Endodermal cell (in vitro differentiated cells): ENCODE data around the gene TAF8. TPM values are rescaled to one million over a fixed set of nuclear protein-coding genes. Genes with fewer than 3 reads are reported as not detected.

Experiments used
- DNase-seq: peaks from one replicate; pipeline ENCODE4 v3.0.0-alpha.2; 2017
- H3K27ac ChIP-seq: 2 replicates; pipeline ENCODE4 v1.5.1; 2013; ENCODE audit warnings: mild to moderate bottlenecking, low read depth, low read length, moderate library complexity
- H3K27me3 ChIP-seq: 2 replicates; pipeline ENCODE4 v1.6.1; 2013; ENCODE audit warnings: mild to moderate bottlenecking, low read length, moderate library complexity; ENCODE audit not compliant: insufficient read depth, control insufficient read depth, poor library complexity, severe bottlenecking
- H3K36me3 ChIP-seq: 2 replicates; pipeline ENCODE4 v1.7.0; 2013; ENCODE audit warnings: mild to moderate bottlenecking, low read length, moderate library complexity; ENCODE audit not compliant: control insufficient read depth, insufficient read depth
- H3K4me1 ChIP-seq: one replicate; pipeline ENCODE4 v1.7.0; 2013; ENCODE audit warnings: low read length; ENCODE audit not compliant: control insufficient read depth, insufficient read depth
- H3K4me3 ChIP-seq: 2 replicates; pipeline ENCODE4 v1.5.1; 2013; ENCODE audit warnings: mild to moderate bottlenecking, low read length, moderate library complexity
- H3K9ac ChIP-seq: 2 replicates; pipeline ENCODE4 v1.6.1; 2013; ENCODE audit warnings: mild to moderate bottlenecking, low read length, moderate library complexity; ENCODE audit not compliant: poor library complexity, severe bottlenecking; ENCODE audit errors: extremely low read depth
- H3K9me3 ChIP-seq: 2 replicates; pipeline ENCODE4 v1.6.1; 2013; ENCODE audit warnings: mild to moderate bottlenecking, low read length, moderate library complexity; ENCODE audit not compliant: control insufficient read depth
- H3K27ac Mint-ChIP-seq: 2 replicates; pipeline ENCODE4 v1.8.0; 2020; ENCODE audit warnings: mixed read lengths
- H3K27me3 Mint-ChIP-seq: 2 replicates; pipeline ENCODE4 v1.8.0; 2021; ENCODE audit warnings: mild to moderate bottlenecking, mixed read lengths; ENCODE audit not compliant: insufficient read depth
- H3K36me3 Mint-ChIP-seq: 2 replicates; pipeline ENCODE4 v1.8.0; 2020; ENCODE audit warnings: low read depth, mixed read lengths
- H3K4me1 Mint-ChIP-seq: 2 replicates; pipeline ENCODE4 v1.8.0; 2020; ENCODE audit warnings: mixed read lengths
- H3K4me3 Mint-ChIP-seq: 2 replicates; pipeline ENCODE4 v1.8.0; 2020; ENCODE audit warnings: mild to moderate bottlenecking, moderate library complexity, mixed read lengths
- H3K9me3 Mint-ChIP-seq: 2 replicates; pipeline ENCODE4 v1.8.0; 2020; ENCODE audit warnings: mild to moderate bottlenecking, mixed read lengths
- CTCF ChIP-seq: fragments of 200-600 bp; sonication (generic); conservative IDR thresholded peaks from 2 replicates; pipeline ENCODE4 v1.5.0; 2021; ENCODE audit warnings: antibody characterized with exemption, mild to moderate bottlenecking
- WGBS, 2 experiments: methylation state at CpG; one replicate each; pipeline versions ENCODE4 v1.1.5 to v1.1.7; 2013; ENCODE audit warnings: missing lambda C conversion rate in 2 of 2, mixed read lengths in 1 of 2; ENCODE audit not compliant: insufficient coverage in 1 of 2, insufficient read length in 1 of 2; 5-methylcytosine and 5-hydroxymethylcytosine counted together
- total RNA-seq, 2 donors: library from RNA; stranded (reverse); fragmentation: NEBNext Ultra II Directional in 1 of 2; extraction: Animal tissue kit (Norgen Biotek cat#: 25700) in 1 of 2; gene quantifications; 2 replicates in 1 of 2; 3 replicates in 1 of 2; pipeline ENCODE4 v1.2.1, GENCODE V29; 2021

The TAF8 gene
- total RNA-seq, 2 donors from 2014 or later: 27.9 to 31.0 TPM

- Histone ChIP-seq H3K27me3 (no peaks in the 10 kb centered on the region), H3K4me1 (peaks cover 22% of the 10 kb centered on the region), H3K9me3 (no peaks in the 10 kb centered on the region), H3K4me3 (no peak overlapping the region), H3K9ac (no peak overlapping the region), H3K36me3 (no peaks in the 10 kb centered on the region), H3K27ac (no peak overlapping the region)
- Mint-ChIP-seq H3K9me3 (no peaks in the 10 kb centered on the region), H3K27ac (no peak overlapping the region), H3K4me3 (no peak overlapping the region), H3K36me3 (peaks cover 33% of the 10 kb centered on the region), H3K4me1 (peaks cover 28% of the 10 kb centered on the region), H3K27me3 (no peaks in the 10 kb centered on the region)
- TF ChIP-seq CTCF: no peak
- WGBS, 2 experiments: 89 to 91% methylated on average over 4 of the region's 4 CpGs
- DNase-seq: no peak
Measured at GRCh38 chr6:42133926-42134325, 83.6 kb downstream of the TAF8 start.

- no peak overlapping the region for H3K9ac ChIP-seq
- no peaks in the 10 kb centered on the region for H3K27me3 ChIP-seq
- H3K36me3 ChIP-seq: no peaks in the 10 kb centered on the region
- Mint-ChIP-seq H3K36me3 (peaks cover 27% of the 10 kb centered on the region), H3K4me3 (no peak overlapping the region), H3K27ac (no peak overlapping the region), H3K27me3 (no peaks in the 10 kb centered on the region), H3K9me3 (no peaks in the 10 kb centered on the region), H3K4me1 (peaks cover 40% of the 10 kb centered on the region)
- no peaks in the 10 kb centered on the region for H3K9me3 ChIP-seq
- no peak overlapping the region for H3K4me3 ChIP-seq
- 83 to 89% methylated on average over 6 to 12 of the region's 12 CpGs for WGBS, 2 experiments
- no peak for DNase-seq
- TF ChIP-seq CTCF: no peak
- H3K4me1 ChIP-seq: peaks cover 24% of the 10 kb centered on the region
- no peak overlapping the region for H3K27ac ChIP-seq
Measured at GRCh38 chr6:42135161-42135560, 84.8 kb downstream of the TAF8 start.

GRCh38 chr6:42135722-42136121, 85.4 kb downstream of the TAF8 start:
- no peak overlapping the region for H3K9ac ChIP-seq
- no peak overlapping the region for H3K4me3 ChIP-seq
- TF ChIP-seq CTCF: no peak
- no peak overlapping the region for H3K27ac Mint-ChIP-seq
- H3K4me1 Mint-ChIP-seq: peaks cover 46% of the 10 kb centered on the region
- H3K27ac ChIP-seq: no peak overlapping the region
- H3K9me3 ChIP-seq: no peaks in the 10 kb centered on the region
- no peaks in the 10 kb centered on the region for H3K27me3 ChIP-seq
- H3K36me3 ChIP-seq: no peaks in the 10 kb centered on the region
- no peaks in the 10 kb centered on the region for H3K9me3 Mint-ChIP-seq
- no peaks in the 10 kb centered on the region for H3K27me3 Mint-ChIP-seq
- H3K4me3 Mint-ChIP-seq: no peak overlapping the region
- peaks cover 27% of the 10 kb centered on the region for H3K36me3 Mint-ChIP-seq
- DNase-seq: no peak
- peaks cover 24% of the 10 kb centered on the region for H3K4me1 ChIP-seq
- 84% methylated on average over 2 of the region's 2 CpGs; no CpG with 5 or more reads in 1 of the 2 experiments for WGBS, 2 experiments
